ELF-1 (cell line): ENCODE measurements around the gene IQSEC3.
"Not testable (repeated sequence)": the region's sequence is repeated elsewhere in the genome, so short reads cannot be mapped to it uniquely, and the experiment has no call there.

Experiments
- DNase-seq: peaks from one replicate; pipeline ENCODE4 v3.0.0-alpha.2; 2016; ENCODE audit warnings: low read depth, low spot score

The IQSEC3 gene

DNA sequence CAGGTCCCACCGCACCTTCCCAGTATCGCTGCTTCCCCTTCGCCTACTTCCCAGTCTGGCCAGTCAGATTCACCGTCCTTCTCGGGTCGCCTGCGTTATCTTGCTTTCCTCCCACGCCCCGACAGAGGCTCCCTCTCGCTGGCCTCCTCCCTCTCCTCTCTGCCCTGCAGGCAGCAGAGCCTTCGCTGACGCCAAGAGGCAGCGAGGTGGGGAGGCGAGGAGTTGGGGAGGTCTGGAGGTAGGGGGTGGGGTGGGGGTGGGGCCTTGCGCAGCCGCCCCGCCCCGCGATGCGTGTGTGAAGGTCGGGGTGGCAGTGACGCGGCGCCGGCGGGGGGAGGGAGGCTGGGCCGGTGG lies at the start of gene IQSEC3:
TSS of gene IQSEC3 (plus strand) at position 340 of the 354 bp plus-strand sequence. CDS start 116 bp downstream, outside the sequence.
- not testable (repeated sequence) for DNase-seq

DNA sequence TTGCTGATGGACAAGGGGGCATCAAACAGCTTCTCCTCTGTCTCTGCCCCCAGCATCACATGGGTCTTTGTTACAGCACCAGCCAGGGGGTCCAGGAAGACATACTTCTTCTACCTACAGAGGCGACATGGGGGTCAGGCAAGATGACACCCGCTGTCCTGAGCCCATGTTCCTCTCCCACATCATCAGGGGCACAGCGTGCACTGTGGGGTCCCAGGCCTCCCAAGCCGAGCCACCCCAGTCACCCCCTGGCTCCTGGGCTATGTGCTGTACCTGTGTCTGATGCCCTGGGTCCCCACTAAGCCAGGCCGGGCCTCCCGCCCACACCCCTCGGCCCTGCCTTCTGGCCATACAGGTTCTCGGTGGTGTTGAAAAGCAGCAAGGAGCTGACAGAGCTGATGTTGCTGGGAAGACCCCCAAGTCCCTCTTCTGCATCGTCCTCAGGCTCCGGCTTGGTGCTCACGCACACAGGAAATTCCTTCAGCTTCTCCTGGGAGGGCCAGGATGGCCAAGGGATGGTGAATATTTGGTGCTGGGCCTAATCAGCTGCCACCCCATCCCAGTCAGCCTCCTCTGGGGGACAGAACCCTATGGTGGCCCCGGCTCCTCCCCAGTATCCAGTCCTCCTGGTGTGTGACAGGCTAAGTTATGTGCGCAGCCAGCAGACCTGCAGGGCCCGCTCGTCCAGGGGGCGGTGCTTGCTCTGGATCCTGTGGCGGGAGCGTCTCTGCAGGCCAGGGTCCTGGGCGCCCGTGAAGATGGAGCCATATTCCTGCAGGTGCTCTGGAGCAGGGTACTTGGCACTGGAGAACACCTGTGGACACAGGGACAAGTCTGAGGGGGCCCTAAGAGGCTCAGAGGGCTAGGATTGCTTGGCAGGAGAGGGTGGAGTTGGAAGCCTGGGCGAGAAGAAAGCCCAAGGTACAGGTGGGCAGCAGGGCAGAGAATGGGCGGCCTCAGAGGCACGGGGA lies 48.9 kb upstream of the IQSEC3 start:
- DNase-seq = not testable (repeated sequence)

DNA sequence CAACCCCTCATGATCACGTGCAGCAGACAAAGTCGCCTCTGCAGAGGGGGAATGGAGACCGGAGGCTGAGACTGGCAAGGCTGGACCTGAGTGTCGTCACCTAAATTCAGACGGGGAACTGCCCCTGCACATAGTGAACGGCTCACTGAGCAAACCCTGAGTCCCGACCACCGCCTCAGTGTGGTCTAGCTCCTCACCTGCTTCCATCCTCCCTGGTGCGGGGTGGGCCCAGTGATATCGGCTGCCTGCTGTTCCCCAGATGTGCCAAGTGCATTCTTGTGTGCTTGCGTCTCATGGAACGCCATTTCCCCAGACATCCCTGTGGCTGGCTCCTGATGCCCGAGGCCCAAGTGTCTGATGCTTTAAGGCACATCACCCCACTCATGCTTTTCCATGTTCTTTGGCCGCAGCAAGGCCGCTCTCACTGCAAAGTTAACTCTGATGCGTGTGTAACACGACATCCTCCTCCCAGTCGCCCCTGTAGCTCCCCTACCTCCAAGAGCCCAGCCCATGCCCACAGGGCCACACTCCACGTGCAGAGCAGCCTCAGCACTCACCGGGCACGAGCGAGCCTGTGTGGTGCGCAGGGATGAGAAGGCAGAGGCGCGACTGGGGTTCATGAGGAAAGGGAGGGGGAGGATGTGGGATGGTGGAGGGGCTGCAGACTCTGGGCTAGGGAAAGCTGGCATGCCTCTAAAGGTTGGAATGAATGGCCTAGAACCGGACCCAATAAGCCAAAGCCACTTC lies 47.6 kb upstream of the IQSEC3 start:
- not testable (repeated sequence) for DNase-seq

DNA sequence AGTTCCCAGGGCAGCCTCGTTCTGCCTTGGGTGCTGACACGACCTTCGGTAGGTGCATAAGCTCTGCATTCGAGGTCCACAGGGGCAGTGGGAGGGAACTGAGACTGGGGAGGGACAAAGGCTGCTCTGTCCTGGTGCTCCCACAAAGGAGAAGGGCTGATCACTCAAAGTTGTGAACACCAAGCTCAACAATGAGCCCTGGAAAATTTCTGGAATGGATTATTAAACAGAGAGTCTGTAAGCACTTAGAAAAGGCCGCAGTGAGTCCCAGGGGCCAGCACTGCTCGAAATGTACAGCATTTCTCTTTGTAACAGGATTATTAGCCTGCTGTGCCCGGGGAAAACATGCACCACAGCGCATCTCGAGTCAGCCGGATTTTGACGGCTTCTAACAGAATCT lies 46.7 kb upstream of the IQSEC3 start:
- not testable (repeated sequence) for DNase-seq

DNA sequence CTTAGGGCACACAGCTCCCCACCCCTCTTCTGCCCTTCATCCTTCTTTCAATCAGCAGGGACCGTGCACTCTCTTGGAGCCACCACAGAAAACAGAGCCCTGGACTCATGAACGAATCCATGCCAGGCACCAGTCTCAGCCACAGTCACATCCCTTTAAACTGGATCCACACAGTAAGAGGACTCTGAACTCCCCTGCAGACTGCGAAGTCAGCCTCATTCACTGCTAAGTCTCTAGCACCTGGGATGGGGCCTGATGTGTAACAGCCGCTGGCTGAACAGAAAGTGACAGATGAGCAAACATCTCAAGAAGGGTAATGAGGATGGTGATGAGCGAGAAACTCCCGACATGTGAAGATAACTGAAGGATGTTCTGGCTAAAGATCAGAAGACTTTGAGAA lies 45.8 kb upstream of the IQSEC3 start:
- no peak for DNase-seq

DNA sequence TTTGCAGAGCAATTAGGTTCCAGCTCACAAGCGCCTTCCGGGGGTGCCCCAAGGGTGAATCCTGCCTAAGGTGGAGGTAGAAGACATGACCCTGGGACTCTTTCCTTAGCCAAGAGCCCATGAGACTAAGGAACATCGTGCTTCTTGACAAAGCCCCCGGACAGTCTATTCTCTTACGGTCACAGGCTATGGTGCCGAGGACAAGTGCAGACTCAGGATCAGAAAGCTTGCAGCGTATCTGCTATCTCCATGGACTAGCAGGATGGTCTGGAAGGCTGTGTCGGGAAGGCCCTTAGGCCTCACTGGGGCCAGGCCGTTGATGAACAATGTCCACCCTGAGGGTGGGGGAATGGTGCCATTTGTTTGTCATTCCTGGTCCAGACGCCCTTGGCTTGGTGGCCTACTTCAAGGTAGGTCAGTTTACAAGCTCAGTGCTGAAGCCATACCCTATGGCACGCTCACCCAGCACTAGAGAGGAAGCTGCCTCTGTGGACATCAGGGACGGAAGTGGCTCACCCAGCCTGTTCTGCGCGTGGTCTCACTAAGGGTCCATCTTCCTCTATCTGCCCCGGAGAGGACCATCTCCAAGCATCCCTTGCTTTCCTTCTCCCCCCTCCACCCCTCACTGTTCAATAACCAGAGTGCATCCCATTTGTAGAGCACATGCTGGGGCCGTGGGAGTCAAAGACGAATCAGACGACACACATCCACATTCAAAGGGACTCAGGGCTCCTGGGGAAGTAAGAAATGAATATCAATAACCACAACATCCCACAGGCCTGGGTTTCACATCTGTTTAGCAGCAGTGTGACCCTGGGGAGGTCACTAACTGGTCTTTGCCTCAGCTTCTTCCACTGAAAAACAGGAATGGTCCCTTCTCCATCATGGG lies 45.0 kb upstream of the IQSEC3 start:
- DNase-seq = no peak

DNA sequence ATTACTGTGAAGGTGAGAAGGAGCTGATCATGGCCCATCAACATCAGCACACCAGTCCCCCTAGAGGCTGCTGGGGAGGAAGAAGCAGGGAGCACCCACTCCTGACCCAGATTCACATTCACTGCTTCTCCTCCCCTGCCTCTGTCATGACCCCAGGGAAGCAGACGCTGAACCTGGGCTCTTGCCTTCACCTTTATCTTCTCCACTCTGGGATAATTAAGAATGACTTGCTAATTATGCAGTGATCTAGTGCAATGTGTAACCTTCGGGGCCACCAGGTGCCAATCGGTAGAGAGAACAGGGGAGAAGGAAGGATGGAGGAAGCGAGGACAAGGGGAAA lies 44.4 kb upstream of the IQSEC3 start:
- DNase-seq = no peak

DNA sequence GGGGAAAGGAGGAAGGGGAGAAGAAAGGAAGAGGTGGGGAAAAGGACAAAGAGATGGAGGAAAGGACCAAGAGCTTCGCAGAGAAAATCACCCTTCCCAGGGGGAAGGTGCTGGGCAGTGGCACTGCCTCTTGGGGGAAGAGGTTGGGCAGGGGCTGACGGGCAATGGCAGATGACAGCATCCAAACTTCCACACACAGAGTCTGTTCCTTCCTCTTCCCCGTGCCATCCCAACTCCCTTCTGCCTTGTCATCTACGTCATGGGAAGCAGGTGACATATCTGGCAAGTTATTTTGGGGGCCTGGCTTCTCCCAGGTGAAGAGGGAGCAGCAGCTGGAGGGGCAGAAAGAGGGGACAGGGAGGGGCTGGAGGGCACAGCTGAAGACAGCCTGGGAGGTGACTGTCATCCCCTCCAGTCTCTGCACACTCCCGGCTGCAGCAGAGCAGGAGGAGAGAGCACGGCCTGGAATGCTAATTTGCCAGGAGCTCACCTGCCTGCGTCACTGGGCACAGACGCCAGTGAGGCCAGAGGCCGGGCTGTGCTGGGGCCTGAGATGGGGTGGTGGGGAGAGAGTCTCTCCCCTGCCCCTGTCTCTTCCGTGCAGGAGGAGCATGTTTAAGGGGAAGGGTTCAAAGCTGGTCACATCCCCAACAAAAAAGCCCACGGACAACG lies 43.9 kb upstream of the IQSEC3 start:
- DNase-seq = no peak

DNA sequence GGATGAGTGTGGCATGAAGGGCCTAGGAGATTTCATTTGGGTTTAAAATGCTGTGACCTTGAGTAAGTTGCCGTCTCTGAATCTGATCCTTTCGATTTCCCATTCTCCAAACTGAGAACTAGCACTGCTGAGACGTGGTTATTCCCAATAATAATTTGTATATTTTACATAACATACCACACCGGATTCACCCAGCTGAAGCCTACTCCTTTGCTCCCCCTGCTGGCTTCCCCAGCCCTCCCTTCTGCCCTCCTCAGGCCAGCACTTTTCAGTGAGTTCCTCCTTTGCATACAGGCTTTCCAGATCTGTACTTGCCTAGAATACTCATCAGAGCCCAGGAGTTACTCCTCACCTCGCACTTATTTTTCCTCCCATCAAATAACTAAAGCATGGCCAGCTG lies 38.7 kb upstream of the IQSEC3 start:
- DNase-seq = not testable (repeated sequence)

DNA sequence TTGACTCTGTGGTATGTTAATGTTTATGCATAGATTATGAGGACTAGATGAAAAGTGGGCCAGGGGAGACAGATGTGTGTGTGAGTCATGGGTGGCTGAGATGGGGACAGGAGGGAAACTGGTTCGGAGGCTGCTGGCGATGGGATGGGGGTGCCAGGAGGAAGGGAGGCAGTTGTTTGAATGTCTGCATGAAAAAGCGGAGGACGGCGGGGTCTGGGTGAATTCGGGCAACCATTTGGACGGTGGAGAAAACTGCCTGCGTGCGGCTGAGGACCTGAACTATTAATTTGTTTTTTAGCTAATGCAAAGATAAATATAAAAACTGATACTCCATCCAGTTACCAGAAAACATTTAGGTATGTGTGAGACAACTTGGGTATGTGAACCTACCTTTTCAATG lies 27.8 kb upstream of the IQSEC3 start:
- not testable (repeated sequence) for DNase-seq

DNA sequence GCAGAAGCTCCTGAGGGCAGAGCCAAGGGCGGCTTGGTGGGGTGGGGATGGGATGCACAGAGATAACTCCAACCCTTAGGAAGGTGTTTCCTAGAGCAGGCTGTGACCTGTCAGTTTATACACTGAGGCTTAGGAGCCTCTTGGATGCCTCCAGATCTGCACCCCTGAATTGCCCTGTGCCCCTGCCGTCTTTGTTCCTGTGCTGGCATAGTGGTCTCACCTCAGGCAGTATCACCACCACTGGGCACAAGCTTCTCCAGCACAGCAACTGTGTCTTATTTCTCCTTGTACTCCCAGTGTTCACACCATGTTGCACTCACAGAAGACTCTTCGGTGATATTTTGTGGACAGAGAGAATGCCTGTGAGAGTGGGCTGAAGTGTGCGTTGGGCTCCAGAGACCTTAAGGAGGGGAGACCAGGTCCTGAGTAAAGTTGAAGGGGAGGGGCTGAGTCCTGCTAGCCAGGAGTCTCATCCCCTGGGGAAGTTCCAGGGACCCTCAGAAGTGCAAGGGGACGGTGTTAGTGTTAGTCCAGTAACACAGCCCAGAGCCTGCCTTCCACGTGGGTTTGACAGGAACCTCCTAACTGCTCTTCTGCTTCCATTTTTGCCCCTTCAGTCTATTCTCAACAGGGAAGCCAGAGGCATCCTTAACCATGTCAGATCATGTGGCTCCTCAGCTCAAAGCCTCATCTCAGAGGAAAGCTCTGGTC lies 26.9 kb upstream of the IQSEC3 start:
- DNase-seq = not testable (repeated sequence)

DNA sequence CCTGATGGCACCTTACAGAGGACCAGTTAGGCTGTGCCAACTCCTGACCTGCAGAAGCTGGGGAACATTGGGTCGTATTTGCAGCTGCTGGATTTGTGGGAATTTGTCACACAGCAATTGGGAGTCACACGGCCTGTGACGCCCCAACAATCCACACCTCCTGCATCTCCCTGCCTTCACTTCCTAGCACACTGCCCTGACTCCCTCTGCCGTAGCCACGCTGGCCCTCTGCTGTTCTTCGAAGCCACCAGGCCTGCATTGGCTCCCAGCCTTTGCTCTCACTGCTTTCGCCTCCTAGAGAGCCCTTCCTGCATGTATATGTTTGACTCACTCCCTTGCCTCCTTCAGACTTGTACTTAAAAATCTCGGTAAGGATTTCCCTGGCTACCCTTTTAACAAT lies 22.2 kb upstream of the IQSEC3 start:
- DNase-seq = not testable (repeated sequence)

DNA sequence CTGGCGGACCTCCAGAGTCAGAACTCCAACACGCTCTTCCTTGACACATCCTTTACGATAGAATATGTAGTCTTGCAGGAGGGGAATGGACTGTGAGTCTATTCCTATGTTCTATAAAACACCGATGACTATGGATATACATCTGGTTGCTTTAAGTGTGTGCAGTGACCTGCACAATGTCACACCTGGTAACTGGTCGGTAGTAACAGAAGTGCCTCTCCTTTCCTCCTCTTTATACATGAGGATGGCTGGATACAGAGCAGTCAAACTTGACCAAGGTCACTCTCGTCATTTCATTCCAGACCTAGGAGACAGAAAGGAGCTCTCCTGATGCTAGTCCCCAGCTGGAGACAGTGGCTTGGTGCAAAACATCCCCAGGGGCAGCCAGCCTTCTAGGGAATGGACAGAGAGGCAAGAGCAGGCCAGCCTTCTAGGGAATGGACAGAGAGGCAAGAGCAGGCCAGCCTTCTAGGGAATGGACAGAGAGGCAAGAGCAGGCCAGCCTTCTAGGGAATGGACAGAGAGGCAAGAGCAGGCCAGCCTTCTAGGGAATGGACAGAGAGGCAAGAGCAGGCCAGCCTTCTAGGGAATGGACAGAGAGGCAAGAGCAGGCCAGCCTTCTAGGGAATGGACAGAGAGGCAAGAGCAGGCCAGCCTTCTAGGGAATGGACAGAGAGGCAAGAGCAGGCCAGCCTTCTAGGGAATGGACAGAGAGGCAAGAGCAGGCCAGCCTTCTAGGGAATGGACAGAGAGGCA lies 21.2 kb upstream of the IQSEC3 start:
- not testable (repeated sequence) for DNase-seq

DNA sequence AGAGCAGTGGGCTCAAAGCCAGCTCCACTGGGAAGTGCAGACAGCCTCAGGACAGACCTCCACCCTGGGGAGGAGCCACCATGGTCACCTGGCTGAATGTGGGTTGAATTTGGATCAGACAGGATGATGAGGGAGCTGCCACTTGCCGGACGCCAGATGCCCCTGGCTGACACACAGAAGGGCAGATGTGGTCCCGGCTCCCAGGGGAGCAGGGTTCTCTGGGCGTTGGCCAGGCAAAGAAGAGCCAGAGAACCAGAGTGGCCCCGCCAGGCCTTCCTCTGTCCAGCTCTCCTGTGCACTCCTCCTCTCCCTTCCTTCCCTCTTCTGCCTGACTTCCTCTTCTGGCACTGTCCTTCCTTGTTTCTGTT lies 20.6 kb upstream of the IQSEC3 start:
- not testable (repeated sequence) for DNase-seq

DNA sequence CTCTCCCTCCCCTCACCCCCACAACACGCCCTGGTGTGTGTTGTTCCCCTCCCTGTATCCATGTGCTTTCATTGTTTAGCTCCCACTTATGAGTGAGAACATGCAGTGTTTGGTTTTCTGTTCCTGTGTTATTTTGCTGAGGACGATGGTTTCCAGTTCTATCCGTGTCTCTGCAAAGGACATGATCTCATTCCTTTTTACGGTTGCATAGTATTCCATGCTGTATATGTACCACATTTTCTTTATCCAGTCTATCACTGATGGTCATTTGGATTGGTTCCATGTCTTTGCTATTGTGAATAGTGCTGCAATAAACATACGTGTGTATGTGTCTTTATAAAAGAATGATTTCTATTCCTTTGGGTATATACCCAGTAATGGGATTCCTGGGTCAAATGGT lies 20.0 kb upstream of the IQSEC3 start:
- DNase-seq = not testable (repeated sequence)

DNA sequence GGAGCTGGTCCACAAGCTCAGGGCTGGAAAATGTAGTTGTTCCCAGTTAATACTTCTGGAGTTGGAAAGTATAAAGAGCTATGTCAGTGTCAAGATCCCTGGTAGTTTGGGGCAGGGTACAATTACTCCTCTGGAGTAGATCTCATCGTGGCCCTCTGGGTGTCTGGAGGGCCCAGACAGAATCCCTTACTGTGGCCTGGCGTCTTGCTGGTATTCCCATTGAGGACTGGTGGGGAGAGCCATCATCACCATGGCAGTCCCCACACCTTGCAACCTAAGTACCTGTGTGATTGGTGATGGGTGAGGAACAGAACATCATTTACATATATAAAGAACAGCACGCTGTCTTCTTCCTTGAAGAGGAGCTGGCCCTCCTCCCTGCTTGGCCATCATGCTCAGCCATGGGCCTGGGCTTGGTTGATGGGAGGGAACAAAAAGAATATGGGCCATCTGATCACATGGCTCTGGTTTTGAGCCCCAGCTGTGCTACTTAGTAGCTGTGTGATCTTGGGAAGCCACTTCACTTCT lies 18.8 kb upstream of the IQSEC3 start:
- not testable (repeated sequence) for DNase-seq

DNA sequence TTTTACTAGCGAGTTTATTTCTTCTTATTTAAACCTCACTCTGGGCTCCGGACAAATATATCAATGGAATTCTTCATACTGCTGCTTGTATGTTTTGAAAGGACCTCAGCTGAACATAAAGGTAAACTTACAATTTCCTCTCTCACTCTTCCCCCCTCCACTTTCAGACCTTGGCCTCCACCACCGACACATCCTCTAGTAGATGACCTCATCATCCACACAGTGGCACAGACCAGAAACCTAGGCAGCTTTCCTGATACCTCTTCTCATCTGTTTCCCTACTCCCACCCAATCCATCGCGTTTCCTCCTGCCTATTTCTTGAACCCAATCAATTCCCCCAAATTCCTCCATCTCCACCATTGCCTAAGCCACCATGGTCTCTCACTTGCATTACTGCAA lies 17.4 kb upstream of the IQSEC3 start:
- not testable (repeated sequence) for DNase-seq

DNA sequence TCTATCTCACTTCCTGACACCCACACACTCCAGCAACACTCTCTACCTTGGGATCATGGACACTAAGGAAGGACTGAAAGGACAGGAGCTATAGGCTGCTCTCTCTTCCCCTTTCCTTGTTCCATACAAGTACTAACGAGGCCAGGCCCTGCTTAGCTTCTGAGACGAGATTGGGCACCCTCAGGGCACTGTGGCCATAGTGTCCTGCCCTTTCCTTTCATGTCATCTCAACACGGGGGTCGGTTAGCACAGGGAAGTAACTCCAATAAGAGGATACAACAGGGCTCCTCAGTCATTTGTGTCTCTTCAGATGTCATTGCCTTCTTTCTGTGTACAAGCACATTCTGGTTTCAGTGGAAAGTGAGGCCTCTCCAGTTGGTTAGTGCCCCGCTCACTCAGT lies 15.5 kb upstream of the IQSEC3 start:
- not testable (repeated sequence) for DNase-seq

DNA sequence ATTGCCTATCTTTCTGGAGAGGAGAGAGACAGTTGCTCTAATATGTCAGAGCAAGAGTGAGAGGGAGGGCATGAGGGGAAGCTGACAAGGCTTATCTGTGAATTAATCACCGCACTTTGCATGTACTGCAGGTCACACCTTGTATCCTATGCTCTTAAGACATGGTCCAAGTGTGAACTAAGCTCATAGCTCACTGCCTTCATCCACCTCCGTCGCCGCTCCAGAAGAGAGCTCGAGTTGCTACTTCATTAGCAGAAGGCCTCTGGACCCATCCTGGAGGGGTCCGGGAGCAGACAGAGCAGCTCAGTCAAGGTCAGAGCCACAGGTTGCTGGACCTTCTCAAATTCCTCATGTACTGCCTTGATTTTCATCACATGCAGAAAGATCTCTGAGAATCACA lies 14.6 kb upstream of the IQSEC3 start:
- not testable (repeated sequence) for DNase-seq
